Ovary (tissue), 3 donors: Measurements from ENCODE around the gene NT5DC2.

ENCODE experiments used
- EP300 ChIP-seq: sonication (generic); formaldehyde crosslinking; IDR thresholded peaks from one replicate; pipeline ENCODE4 v1.6.1; 2017; ENCODE audit warnings: antibody characterized with exemption
- POLR2A ChIP-seq: fragments of 450-650 bp; IDR thresholded peaks from one replicate; pipeline ENCODE4 v1.6.1; 2017; ENCODE audit warnings: antibody characterized with exemption, mild to moderate bottlenecking, moderate library complexity
- TF ChIP-seq, protein P1 (sequence below), 3 donors: fragments of 450-650 bp in 2 of 3; fragments of 200-600 bp in 1 of 3; IDR thresholded peaks; one replicate each; pipeline versions ENCODE4 v1.5.1 to v1.8.0; 2016 to 2022; ENCODE audit warnings: antibody characterized with exemption in 3 of 3, mild to moderate bottlenecking in 1 of 3
- donor health status: DM: no; HTN: no; CAD: no.

DNA sequence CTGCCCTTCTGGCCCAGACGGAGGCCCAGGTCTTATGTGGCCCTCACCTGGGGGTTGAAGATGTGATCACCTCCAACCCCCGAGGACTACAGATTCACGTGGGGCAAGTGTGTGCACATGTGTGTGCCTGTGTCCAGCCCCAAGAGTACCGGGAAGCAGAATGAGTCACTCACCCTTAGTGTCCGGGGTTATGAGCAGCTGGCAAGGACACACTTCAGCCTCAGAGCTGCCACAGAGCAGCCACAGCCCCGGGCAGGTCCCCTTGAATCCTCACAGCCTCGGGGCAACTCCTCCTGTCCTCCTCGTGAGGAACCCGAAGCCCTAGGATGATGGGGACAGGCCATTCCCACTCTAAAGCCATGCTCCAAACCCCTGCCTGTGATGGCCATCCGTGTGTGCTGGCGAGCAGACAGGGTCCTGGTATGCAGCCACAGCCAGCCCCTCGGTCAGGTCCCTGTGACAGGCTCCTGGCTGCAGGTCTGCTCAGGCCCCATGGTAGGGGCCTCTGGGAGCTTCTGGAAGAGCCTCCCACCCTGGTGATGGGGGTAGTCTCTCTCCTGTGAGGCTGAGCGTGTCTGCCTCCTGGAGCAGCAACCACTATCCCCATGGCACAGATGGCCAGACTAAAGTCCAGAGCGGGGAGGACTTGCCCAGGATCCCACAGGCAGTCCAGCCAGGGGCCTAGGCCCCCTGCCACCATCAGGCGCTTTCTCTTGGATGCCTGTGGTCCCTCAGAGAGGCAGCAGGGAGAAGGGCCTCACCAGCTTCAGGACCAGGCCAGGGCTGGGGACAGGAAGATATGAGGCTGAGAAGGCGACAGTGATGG lies 37.7 kb downstream of the NT5DC2 start:
- TF ChIP-seq, protein P1, sequence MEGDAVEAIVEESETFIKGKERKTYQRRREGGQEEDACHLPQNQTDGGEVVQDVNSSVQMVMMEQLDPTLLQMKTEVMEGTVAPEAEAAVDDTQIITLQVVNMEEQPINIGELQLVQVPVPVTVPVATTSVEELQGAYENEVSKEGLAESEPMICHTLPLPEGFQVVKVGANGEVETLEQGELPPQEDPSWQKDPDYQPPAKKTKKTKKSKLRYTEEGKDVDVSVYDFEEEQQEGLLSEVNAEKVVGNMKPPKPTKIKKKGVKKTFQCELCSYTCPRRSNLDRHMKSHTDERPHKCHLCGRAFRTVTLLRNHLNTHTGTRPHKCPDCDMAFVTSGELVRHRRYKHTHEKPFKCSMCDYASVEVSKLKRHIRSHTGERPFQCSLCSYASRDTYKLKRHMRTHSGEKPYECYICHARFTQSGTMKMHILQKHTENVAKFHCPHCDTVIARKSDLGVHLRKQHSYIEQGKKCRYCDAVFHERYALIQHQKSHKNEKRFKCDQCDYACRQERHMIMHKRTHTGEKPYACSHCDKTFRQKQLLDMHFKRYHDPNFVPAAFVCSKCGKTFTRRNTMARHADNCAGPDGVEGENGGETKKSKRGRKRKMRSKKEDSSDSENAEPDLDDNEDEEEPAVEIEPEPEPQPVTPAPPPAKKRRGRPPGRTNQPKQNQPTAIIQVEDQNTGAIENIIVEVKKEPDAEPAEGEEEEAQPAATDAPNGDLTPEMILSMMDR (IDR thresholded peaks at IDR 0.05): no peak
- TF ChIP-seq POLR2A: no peak
- TF ChIP-seq EP300: no peak
